ENCODE data around the gene GMPR. TPM values are rescaled to one million over a fixed set of nuclear protein-coding genes. Genes with fewer than 3 reads are reported as not detected.

GMPR gene
- total and polyA plus RNA-seq, 2 donors (not counting 3 experiments of a cell fraction or from before 2014, with no cell fraction given): 36.3 to 64.0 TPM

DNA sequence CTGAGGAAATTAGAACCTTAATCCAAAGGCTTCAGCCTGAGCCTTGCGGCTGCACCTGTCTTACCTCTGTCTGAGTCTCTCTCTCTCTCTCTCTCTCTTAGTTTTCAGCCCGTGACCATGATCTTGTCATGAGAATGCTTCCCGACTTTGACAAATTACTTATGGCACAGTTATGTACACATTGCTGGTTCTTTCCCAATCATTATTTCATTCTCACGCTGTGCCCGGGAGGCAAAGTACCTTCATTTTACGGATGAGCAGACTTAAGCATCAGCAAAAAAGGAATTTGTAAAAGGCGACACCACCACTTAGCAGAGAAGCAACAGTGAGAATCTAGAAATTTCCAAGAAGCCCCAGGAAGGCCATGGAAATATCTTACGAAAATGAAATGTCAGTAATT lies 54.6 kb downstream of the GMPR start:
- POLR2A ChIA-PET: no interaction called here
- Histone ChIP-seq H2AFZ (ENCODE audit: low read depth, low read length) (no peak overlapping the region), H3K4me1 (ENCODE audit: control insufficient read depth, extremely low read depth, insufficient read depth, low read length) (no peaks in the 10 kb centered on the region), H3K9me1 (replicated peaks; ENCODE audit: control insufficient read depth, extremely low read depth, insufficient read depth, low read length) (no peaks in the 10 kb centered on the region), H3K9me3 (replicated peaks; ENCODE audit: control insufficient read depth, insufficient read depth, low read length) (no peaks in the 10 kb centered on the region), H3K27me3 (ENCODE audit: control insufficient read depth in 2 of 2, insufficient read depth in 2 of 2, low read length in 2 of 2) (no peaks in the 10 kb centered on the region), H3K36me3 (ENCODE audit: control insufficient read depth in 2 of 2, extremely low read depth in 1 of 2, insufficient read depth in 2 of 2, low read length in 2 of 2) (peaks cover 0 to 22% of the 10 kb centered on the region in 2 experiments), H3K27ac (ENCODE audit: insufficient read depth, low read depth, low read length) (no peak overlapping the region), H3K4me3 (replicated peaks in 1 of 3; ENCODE audit: insufficient read depth in 1 of 3, low read depth in 1 of 3, low read length in 3 of 3) (no peak overlapping the region), H3K79me2 (ENCODE audit: control insufficient read depth, insufficient read depth, low read length) (no peaks in the 10 kb centered on the region), H3K9ac (replicated peaks; ENCODE audit: extremely low read depth, insufficient read depth, low read length) (no peak overlapping the region), H4K20me1 (replicated peaks; ENCODE audit: control insufficient read depth, extremely low read depth, insufficient read depth, low read length) (no peaks in the 10 kb centered on the region), H3K4me2 (ENCODE audit: insufficient read depth, low read length) (no peak overlapping the region)
- no peak for TF ChIP-seq POLR2AphosphoS5 (IDR thresholded peaks at IDR 0.05; ENCODE audit: insufficient read depth, low read depth, low read length)
- TF ChIP-seq GATA2 (IDR thresholded peaks at IDR 0.05; ENCODE audit: insufficient read depth, insufficient read length, low read depth, low read length): no peak
- TF ChIP-seq FOS (IDR thresholded peaks at IDR 0.05; ENCODE audit: borderline replicate concordance, insufficient read depth, low read length): no peak
- DNase-seq (ENCODE audit: low read depth, low spot score) (no peak), FAIRE-seq (no peak)
- no TSS peak for BruUV-seq (replicated peaks)
- dilution Hi-C loops (cut with MboI; ENCODE audit: extremely low pct_ligation_motif_present, low sequenced_read_pairs) (no loop called here), intact Hi-C loops (cut with micrococcal nuclease) (no loop called here)
- CTCF ChIA-PET: interaction anchor here (1.9 kb wide), 1 partner anchor 14 kb away, joined by 4 read pairs; no protein-coding TSS in a partner anchor

DNA sequence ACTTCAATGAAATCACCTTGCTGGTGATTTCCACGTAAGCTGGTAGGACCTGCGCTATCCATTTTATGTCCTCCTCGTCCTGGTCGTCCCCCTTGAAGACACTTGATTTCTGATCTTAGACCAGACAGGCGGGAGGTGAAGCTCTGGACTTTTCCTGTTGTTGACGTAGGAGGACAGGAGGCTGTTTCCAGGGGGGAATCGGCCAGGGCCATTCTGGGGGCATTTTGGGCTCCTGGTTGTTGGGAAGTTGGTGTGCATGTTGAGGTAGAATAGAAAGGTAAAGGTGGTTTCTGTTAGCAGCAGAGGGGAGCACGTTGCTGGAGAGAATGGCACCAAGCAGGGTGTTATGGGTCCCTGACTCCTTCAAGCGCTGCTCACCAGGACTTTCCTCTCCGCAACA lies 56.0 kb downstream of the GMPR start:
- ChIA-PET POLR2A (no interaction called here), CTCF (no interaction called here)
- H4K20me1 ChIP-seq (replicated peaks; ENCODE audit: control insufficient read depth, extremely low read depth, insufficient read depth, low read length): no peaks in the 10 kb centered on the region
- H3K9me1 ChIP-seq (replicated peaks; ENCODE audit: control insufficient read depth, extremely low read depth, insufficient read depth, low read length): no peaks in the 10 kb centered on the region
- H3K36me3 ChIP-seq (ENCODE audit: control insufficient read depth in 2 of 2, extremely low read depth in 1 of 2, insufficient read depth in 2 of 2, low read length in 2 of 2): peaks cover 0 to 22% of the 10 kb centered on the region in 2 experiments
- DNase-seq (ENCODE audit: low read depth, low spot score) (no peak), FAIRE-seq (no peak)
- no TSS peak for BruUV-seq (replicated peaks)
- no peak overlapping the region for H3K4me2 ChIP-seq (ENCODE audit: insufficient read depth, low read length)
- H3K9me3 ChIP-seq (replicated peaks; ENCODE audit: control insufficient read depth, insufficient read depth, low read length): no peaks in the 10 kb centered on the region
- intact Hi-C loops (cut with micrococcal nuclease) (no loop called here), dilution Hi-C loops (cut with MboI; ENCODE audit: extremely low pct_ligation_motif_present, low sequenced_read_pairs) (no loop called here)
- no peak overlapping the region for H3K4me3 ChIP-seq (replicated peaks in 1 of 3; ENCODE audit: insufficient read depth in 1 of 3, low read depth in 1 of 3, low read length in 3 of 3)
- no peaks in the 10 kb centered on the region for H3K79me2 ChIP-seq (ENCODE audit: control insufficient read depth, insufficient read depth, low read length)
- H3K27ac ChIP-seq (ENCODE audit: insufficient read depth, low read depth, low read length): no peak overlapping the region
- no peak overlapping the region for H3K9ac ChIP-seq (replicated peaks; ENCODE audit: extremely low read depth, insufficient read depth, low read length)
- TF ChIP-seq FOS (IDR thresholded peaks at IDR 0.05; ENCODE audit: borderline replicate concordance, insufficient read depth, low read length): no peak
- no peak for TF ChIP-seq POLR2A (IDR thresholded peaks at IDR 0.05; ENCODE audit: low read depth, low read length)
- TF ChIP-seq, protein P1, sequence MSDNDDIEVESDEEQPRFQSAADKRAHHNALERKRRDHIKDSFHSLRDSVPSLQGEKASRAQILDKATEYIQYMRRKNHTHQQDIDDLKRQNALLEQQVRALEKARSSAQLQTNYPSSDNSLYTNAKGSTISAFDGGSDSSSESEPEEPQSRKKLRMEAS (IDR thresholded peaks at IDR 0.05; ENCODE audit: insufficient read depth, insufficient read length): no peak
- TF ChIP-seq JUN (IDR thresholded peaks at IDR 0.05; ENCODE audit: borderline replicate concordance, insufficient read depth, insufficient read length, low read depth): no peak
- TF ChIP-seq GATA2 (IDR thresholded peaks at IDR 0.05; ENCODE audit: insufficient read depth, insufficient read length, low read depth, low read length): no peak
- TF ChIP-seq EZH2 (IDR thresholded peaks at IDR 0.05; ENCODE audit: borderline replicate concordance, low read depth, low read length, severe bottlenecking): no peak
- TF ChIP-seq, protein P2, sequence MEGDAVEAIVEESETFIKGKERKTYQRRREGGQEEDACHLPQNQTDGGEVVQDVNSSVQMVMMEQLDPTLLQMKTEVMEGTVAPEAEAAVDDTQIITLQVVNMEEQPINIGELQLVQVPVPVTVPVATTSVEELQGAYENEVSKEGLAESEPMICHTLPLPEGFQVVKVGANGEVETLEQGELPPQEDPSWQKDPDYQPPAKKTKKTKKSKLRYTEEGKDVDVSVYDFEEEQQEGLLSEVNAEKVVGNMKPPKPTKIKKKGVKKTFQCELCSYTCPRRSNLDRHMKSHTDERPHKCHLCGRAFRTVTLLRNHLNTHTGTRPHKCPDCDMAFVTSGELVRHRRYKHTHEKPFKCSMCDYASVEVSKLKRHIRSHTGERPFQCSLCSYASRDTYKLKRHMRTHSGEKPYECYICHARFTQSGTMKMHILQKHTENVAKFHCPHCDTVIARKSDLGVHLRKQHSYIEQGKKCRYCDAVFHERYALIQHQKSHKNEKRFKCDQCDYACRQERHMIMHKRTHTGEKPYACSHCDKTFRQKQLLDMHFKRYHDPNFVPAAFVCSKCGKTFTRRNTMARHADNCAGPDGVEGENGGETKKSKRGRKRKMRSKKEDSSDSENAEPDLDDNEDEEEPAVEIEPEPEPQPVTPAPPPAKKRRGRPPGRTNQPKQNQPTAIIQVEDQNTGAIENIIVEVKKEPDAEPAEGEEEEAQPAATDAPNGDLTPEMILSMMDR (IDR thresholded peaks at IDR 0.05; ENCODE audit: extremely low read depth in 1 of 2, insufficient read depth in 1 of 2, low read depth in 1 of 2, low read length in 2 of 2): no peak
- no peak for TF ChIP-seq MYC (IDR thresholded peaks at IDR 0.05; ENCODE audit: low read depth, low read length)
- TF ChIP-seq POLR2AphosphoS5 (IDR thresholded peaks at IDR 0.05; ENCODE audit: insufficient read depth, low read depth, low read length): no peak
- no peaks in the 10 kb centered on the region for H3K4me1 ChIP-seq (ENCODE audit: control insufficient read depth, extremely low read depth, insufficient read depth, low read length)
- H2AFZ ChIP-seq (ENCODE audit: low read depth, low read length): no peak overlapping the region
- no peaks in the 10 kb centered on the region for H3K27me3 ChIP-seq (ENCODE audit: control insufficient read depth in 2 of 2, insufficient read depth in 2 of 2, low read length in 2 of 2)

Data from endothelial cell of umbilical vein (primary cell).